Dermis blood vessel endothelial cell (primary cell): Measurements from ENCODE around the gene ROBO2. TPM values are rescaled to one million over a fixed set of nuclear protein-coding genes. Genes with fewer than 3 reads are reported as not detected.

Source experiments
- DNase-seq: peaks from one replicate; pipeline ENCODE4 v3.0.0; 2010
- total RNA-seq: library from RNA; depleted of rRNA; stranded (reverse); fragments of >200 nt; gene quantifications from 2 replicates; pipeline ENCODE4 v1.2.3, GENCODE V29; 2014

Gene ROBO2
- total RNA-seq, 1 donor from 2014 or later, result not detected

- no peak for DNase-seq
Measured at GRCh38 chr3:77427528-77427927, 387.6 kb downstream of the ROBO2 start.

GRCh38 chr3:77436908-77437307 lies 397.0 kb downstream of the ROBO2 start:
- no peak for DNase-seq

- DNase-seq, result no peak
Measured at GRCh38 chr3:77446084-77446483, 406.2 kb downstream of the ROBO2 start.

- DNase-seq, result no peak
Measured at GRCh38 chr3:77446761-77447160, 406.9 kb downstream of the ROBO2 start.

GRCh38 chr3:77449459-77450350 lies 409.8 kb downstream of the ROBO2 start:
- DNase-seq, result no peak

GRCh38 chr3:77456431-77456830 lies 416.5 kb downstream of the ROBO2 start:
- DNase-seq, result no peak

GRCh38 chr3:77456906-77457305 lies 417.0 kb downstream of the ROBO2 start:
- no peak for DNase-seq

GRCh38 chr3:77459926-77460325 lies 420.0 kb downstream of the ROBO2 start:
- no peak for DNase-seq

- no peak for DNase-seq
Measured at GRCh38 chr3:77460326-77460725, 420.4 kb downstream of the ROBO2 start.

GRCh38 chr3:77462951-77463350 lies 423.1 kb downstream of the ROBO2 start:
- DNase-seq, result no peak

GRCh38 chr3:77464111-77464688 lies 424.3 kb downstream of the ROBO2 start:
- no peak for DNase-seq

GRCh38 chr3:77466562-77467115 lies 426.7 kb downstream of the ROBO2 start:
- DNase-seq, result no peak

- DNase-seq, result no peak
Measured at GRCh38 chr3:77467702-77468625, 428.1 kb downstream of the ROBO2 start.

GRCh38 chr3:77468626-77469020 lies 428.7 kb downstream of the ROBO2 start:
- no peak for DNase-seq

GRCh38 chr3:77475507-77475906 lies 435.6 kb downstream of the ROBO2 start:
- DNase-seq, result no peak

- DNase-seq, result no peak
Measured at GRCh38 chr3:77479021-77479420, 439.1 kb downstream of the ROBO2 start.

- DNase-seq, result no peak
Measured at GRCh38 chr3:77489216-77489615, 449.3 kb downstream of the ROBO2 start.

- DNase-seq, result no peak
Measured at GRCh38 chr3:77491961-77492360, 452.1 kb downstream of the ROBO2 start.

GRCh38 chr3:77500721-77501120 lies 460.8 kb downstream of the ROBO2 start:
- no peak for DNase-seq

GRCh38 chr3:77506384-77506783 lies 466.5 kb downstream of the ROBO2 start:
- DNase-seq, result no peak

- no peak for DNase-seq
Measured at GRCh38 chr3:77513542-77513941, 473.6 kb downstream of the ROBO2 start.

- DNase-seq, result no peak
Measured at GRCh38 chr3:77514766-77515165, 474.9 kb downstream of the ROBO2 start.

- DNase-seq, result no peak
Measured at GRCh38 chr3:77524463-77524862, 484.6 kb downstream of the ROBO2 start.
